Keratinocyte (primary cell): ENCODE measurements around the gene SLC17A9. TPM values are rescaled to one million over a fixed set of nuclear protein-coding genes. Genes with fewer than 3 reads are reported as not detected.

Source experiments
- DNase-seq: peaks from one replicate; pipeline ENCODE4 v3.0.0-alpha.2; 2011; ENCODE audit warnings: low read depth, missing footprints, low spot score
- FAIRE-seq: peaks from 2 replicates; lab custom pipeline; 2011; peaks lifted over from hg19 to GRCh38; lab: Jason Lieb, UNC
- H2AFZ ChIP-seq: 2 replicates; pipeline ENCODE4 v1.6.0; 2012; ENCODE audit warnings: low read length, control low read depth, inconsistent platforms; ENCODE audit not compliant: control insufficient read depth
- H3K27ac ChIP-seq: 2 replicates; pipeline ENCODE4 v1.5.1; 2011; ENCODE audit warnings: low read length; ENCODE audit not compliant: control insufficient read depth, insufficient read depth
- H3K27me3 ChIP-seq: 3 replicates; pipeline ENCODE4 v1.6.0; 2011; ENCODE audit warnings: low read length; ENCODE audit not compliant: control insufficient read depth, insufficient read depth; ENCODE audit errors: extremely low read depth
- H3K36me3 ChIP-seq, 2 experiments: 2 replicates in 1 of 2; 3 replicates in 1 of 2; pipeline ENCODE4 v1.5.1; 2011; ENCODE audit warnings: low read length in 2 of 2, mild to moderate bottlenecking in 1 of 2; ENCODE audit not compliant: control insufficient read depth in 2 of 2, insufficient read depth in 2 of 2; ENCODE audit errors: extremely low read depth in 1 of 2
- H3K4me1 ChIP-seq: 3 replicates; pipeline ENCODE4 v1.5.1; 2011; ENCODE audit warnings: low read length; ENCODE audit not compliant: control insufficient read depth, insufficient read depth; ENCODE audit errors: extremely low read depth
- H3K4me2 ChIP-seq: 3 replicates; pipeline ENCODE4 v1.6.0; 2011; ENCODE audit warnings: low read depth, low read length; ENCODE audit not compliant: control insufficient read depth, insufficient read depth; ENCODE audit errors: extremely low read depth
- H3K4me3 ChIP-seq, 3 experiments: fragments of 200-600 bp in 1 of 3; sonication (generic) in 1 of 3; 2 replicates in 2 of 3; 3 replicates in 1 of 3; pipeline ENCODE4 v1.5.1; 2011 to 2016; ENCODE audit warnings: low read length in 3 of 3, mild to moderate bottlenecking in 3 of 3, control low read depth in 2 of 3, inconsistent platforms in 1 of 3, low read depth in 1 of 3, mixed read lengths in 1 of 3, mixed run types in 1 of 3, moderate library complexity in 1 of 3; ENCODE audit not compliant: control insufficient read depth in 2 of 3, insufficient read depth in 2 of 3; ENCODE audit errors: extremely low read depth in 1 of 3
- H3K79me2 ChIP-seq: 2 replicates; pipeline ENCODE4 v1.6.0; 2012; ENCODE audit warnings: low read length; ENCODE audit not compliant: control insufficient read depth, insufficient read depth
- H3K9ac ChIP-seq: 3 replicates; pipeline ENCODE4 v1.6.0; 2011; ENCODE audit warnings: low read length; ENCODE audit not compliant: control insufficient read depth, insufficient read depth; ENCODE audit errors: extremely low read depth
- H3K9me1 ChIP-seq: 3 replicates; pipeline ENCODE4 v1.6.0; 2011; ENCODE audit warnings: low read length; ENCODE audit not compliant: control insufficient read depth, insufficient read depth; ENCODE audit errors: extremely low read depth
- H3K9me3 ChIP-seq: 2 replicates; pipeline ENCODE4 v1.5.1; 2012; ENCODE audit warnings: low read depth, low read length; ENCODE audit not compliant: control insufficient read depth
- H4K20me1 ChIP-seq: 3 replicates; pipeline ENCODE4 v1.6.0; 2011; ENCODE audit warnings: low read length; ENCODE audit not compliant: control insufficient read depth, insufficient read depth; ENCODE audit errors: extremely low read depth
- CTCF ChIP-seq, 3 experiments: IDR thresholded peaks in 1 of 3; conservative IDR thresholded peaks in 1 of 3; optimal IDR thresholded peaks in 1 of 3; 2 replicates in 2 of 3; 3 replicates in 1 of 3; pipeline versions ENCODE3 to v1.5.1; 2011; ENCODE audit warnings: low read length in 3 of 3, mild to moderate bottlenecking in 3 of 3, moderate library complexity in 2 of 3, control low read depth in 1 of 3, inconsistent platforms in 1 of 3; ENCODE audit not compliant: insufficient read depth in 2 of 3; ENCODE audit errors: extremely low read depth in 1 of 3
- EZH2 ChIP-seq: IDR thresholded peaks from one replicate; pipeline ENCODE4 v1.6.1; 2012; ENCODE audit warnings: inconsistent platforms, mild to moderate bottlenecking, low read length, moderate library complexity
- dilution Hi-C: fragments of 300-500 bp; cut with MboI; formaldehyde crosslinking; loops from one replicate; pipeline ENCODE4 v1.7.0; 2020; ENCODE audit warnings: low sequenced_read_pairs; ENCODE audit not compliant: extremely low pct_ligation_motif_present
- polyA plus RNA-seq, 5 experiments: library from polyadenylated mRNA; depleted of rRNA in 3 of 5; stranded (reverse) in 3 of 5; stranded (forward) in 1 of 5; unstranded in 1 of 5; fragments of >200 nt; gene quantifications; 1 replicate in 1 of 5; 2 replicates in 3 of 5; 3 replicates in 1 of 5; pipeline versions ENCODE4 v1.2.1 to v1.2.3, GENCODE V29; 2011 to 2012; ENCODE audit warnings: missing spikeins in 2 of 5, low read depth in 1 of 5, low replicate concordance in 1 of 5

Gene SLC17A9
- polyA plus RNA-seq, 1 donor (not counting 4 experiments of a cell fraction or from before 2014, with no cell fraction given) = not detected

- Histone ChIP-seq H3K9me1 (no peaks in the 10 kb centered on the region), H3K4me2 (no peak overlapping the region), H3K4me1 (peaks cover 3% of the 10 kb centered on the region), H3K27ac (no peak overlapping the region), H3K4me3 (no peak overlapping the region), H4K20me1 (no peaks in the 10 kb centered on the region), H3K27me3 (no peaks in the 10 kb centered on the region), H3K36me3 (peaks cover 5 to 9% of the 10 kb centered on the region in 2 experiments), H3K79me2 (no peaks in the 10 kb centered on the region), H3K9ac (no peak overlapping the region), H2AFZ (no peak overlapping the region), H3K9me3 (no peaks in the 10 kb centered on the region)
- FAIRE-seq (no peak), DNase-seq (no peak)
- dilution Hi-C loops = no loop called here
- no peak for TF ChIP-seq EZH2
- no peak for TF ChIP-seq CTCF (optimal IDR thresholded peaks at IDR 0.05 in 1 of 3, IDR thresholded peaks at IDR 0.05 in 1 of 3, conservative IDR thresholded peaks at IDR 0.05 in 1 of 3; ENCODE audit: extremely low read depth in 1 of 3, insufficient read depth in 2 of 3, low read length in 3 of 3)
These were observed 1.2 kb upstream of the SLC17A9 start for GRCh38 chr20:62951143-62951895.

GRCh38 chr20:62951896-62952372 is 575 bp upstream of the SLC17A9 start:
- FAIRE-seq (no peak), DNase-seq (no peak)
- Histone ChIP-seq H3K4me1 (peaks cover 3% of the 10 kb centered on the region), H4K20me1 (no peaks in the 10 kb centered on the region), H2AFZ (no peak overlapping the region), H3K4me3 (no peak overlapping the region), H3K36me3 (peaks cover 1 to 8% of the 10 kb centered on the region in 2 experiments), H3K9me1 (no peaks in the 10 kb centered on the region), H3K9me3 (no peaks in the 10 kb centered on the region), H3K79me2 (no peaks in the 10 kb centered on the region), H3K27me3 (peaks cover 4% of the 10 kb centered on the region), H3K4me2 (no peak overlapping the region), H3K27ac (no peak overlapping the region), H3K9ac (no peak overlapping the region)
- dilution Hi-C loops = no loop called here
- no peak for TF ChIP-seq CTCF (optimal IDR thresholded peaks at IDR 0.05 in 1 of 3, IDR thresholded peaks at IDR 0.05 in 1 of 3, conservative IDR thresholded peaks at IDR 0.05 in 1 of 3; ENCODE audit: extremely low read depth in 1 of 3, insufficient read depth in 2 of 3, low read length in 3 of 3)
- TF ChIP-seq EZH2 = no peak
